NCI-H1092 treated with DMSO at 0.1 percent for 48 hours (cell line): ENCODE results near the gene SPATA9.

ENCODE experiments used
- DNase-seq: peaks from one replicate; lab custom pipeline; 2025; lab: John Stamatoyannopoulos, UW

Gene SPATA9

DNA sequence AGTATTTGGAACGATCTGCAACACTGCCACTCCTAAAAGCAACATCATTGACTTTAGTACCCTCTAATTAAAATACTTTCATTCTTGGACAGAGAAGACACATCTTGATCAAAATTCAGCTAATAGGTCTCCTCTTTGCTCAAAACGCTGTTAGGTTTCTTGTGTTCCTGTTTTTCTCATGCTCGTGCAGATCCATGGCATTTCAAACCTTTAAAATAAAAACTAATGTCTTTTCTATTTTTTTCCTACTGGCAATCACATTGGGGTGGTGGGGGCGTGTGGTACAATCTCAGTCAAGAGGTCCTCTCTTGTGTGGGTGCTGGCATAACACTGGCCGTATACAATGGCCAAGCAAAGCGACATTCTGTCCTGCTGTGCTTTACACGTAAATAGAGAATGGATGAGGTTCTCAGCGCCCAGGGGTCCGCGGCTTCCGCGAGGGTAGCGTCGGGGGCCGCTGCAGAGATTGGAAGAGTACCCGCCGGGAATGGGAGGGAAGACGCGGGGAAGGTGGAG lies 63.2 kb downstream of the SPATA9 start:
- no peak for DNase-seq

DNA sequence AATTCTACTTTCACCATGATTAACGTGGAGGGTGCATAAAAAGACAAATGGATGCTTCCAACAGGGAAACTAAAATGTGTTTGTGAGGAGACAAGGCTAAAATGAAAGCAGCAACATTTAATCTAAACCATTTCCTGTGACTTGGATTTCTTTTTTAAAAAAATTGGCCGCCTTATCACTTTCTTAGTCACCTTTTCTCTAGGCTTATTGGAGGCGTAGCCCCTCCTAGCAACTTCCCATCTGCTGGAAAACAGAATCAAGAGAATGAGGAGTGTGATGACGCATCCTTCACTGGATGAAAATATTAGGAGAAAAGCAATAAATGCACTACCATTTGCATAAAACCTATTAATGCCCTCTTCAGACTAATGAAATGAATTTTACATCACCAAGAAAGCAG lies 63.7 kb downstream of the SPATA9 start:
- no peak for DNase-seq

DNA sequence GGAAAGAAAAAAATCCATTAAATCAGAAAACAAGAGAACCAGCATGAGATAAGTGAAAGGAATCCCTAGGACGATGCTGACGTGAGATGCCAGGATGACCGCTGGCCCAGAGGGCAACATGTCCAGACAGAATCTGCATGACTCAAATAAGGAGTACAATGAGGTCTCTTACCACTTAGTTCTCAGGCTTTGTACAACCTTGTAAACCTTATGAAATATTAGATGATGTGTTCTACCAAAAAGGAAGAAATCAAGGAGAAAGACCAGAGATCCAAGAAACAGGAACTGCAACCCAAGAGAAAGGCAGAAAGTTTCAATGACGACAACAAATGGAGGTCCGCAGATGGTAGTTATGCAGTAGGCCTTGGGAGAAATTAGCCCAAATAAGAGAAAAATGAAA lies 65.7 kb downstream of the SPATA9 start:
- no peak for DNase-seq

DNA sequence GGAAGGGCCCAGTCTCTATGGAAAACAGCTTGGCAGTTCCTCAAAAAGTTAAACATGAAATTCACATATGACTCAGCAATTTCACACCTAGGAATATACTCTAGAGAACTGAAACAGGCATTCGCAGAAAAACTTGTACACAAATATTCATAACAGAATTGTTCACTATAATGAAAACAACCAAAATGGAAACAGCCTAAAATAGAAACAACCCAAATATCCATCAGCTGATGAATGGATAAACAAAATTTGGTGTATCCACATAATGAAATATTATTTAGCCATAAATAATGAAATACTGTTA lies 67.7 kb downstream of the SPATA9 start:
- no peak for DNase-seq

DNA sequence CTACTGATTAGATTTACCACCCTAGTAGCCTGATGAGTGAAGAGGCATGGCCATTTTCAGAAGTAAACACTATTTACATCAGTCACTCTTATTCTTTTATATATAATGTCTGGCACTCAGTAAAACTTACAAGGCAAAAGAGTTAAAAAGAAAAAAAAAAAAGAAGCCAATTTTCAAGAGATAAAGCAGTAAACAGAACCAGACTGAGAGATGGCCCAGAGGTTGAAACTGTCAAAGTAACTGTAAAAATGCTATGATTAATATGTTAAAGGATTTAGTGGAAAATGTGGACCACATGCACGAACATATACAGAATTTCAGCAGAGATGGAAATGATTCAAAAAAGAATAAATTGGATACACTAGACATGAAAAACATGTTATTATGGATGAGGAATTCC lies 69.3 kb downstream of the SPATA9 start:
- DNase-seq = no peak

DNA sequence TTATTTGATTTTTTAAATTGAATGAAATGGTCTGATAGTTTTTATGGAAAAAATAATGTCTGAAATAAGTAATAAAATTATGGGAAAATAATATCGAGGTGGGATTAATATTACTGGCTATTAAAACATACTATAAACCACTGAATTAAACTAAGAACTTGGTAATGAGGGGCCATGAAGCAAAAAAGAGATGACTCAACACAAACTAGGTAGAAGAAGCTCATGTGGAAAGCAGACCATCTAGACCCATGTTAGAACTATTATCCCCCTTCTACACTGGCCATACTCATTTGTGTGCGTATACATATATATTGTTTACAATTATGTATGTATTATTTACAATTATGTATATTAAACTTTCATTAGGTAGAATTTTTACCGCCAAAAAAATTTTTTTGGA lies 71.4 kb downstream of the SPATA9 start:
- no peak for DNase-seq

DNA sequence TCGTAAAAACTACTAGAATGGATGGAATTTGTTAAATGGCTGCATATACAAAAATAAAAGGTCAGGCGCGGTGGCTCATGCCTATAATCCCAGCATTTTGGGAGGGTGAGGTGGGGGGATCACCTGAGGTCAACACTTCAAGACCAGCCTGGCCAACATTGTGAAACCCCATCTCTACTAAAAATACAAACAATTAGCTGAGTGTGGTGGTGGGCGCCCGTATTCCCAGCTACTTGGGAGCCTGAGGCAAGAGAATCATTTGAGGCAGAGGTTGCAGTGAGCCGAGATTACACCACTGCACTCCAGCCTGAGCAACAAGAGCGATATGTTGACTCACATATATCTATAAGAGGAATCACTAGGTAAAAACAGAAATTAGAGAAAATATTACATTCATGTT lies 72.2 kb downstream of the SPATA9 start:
- no peak for DNase-seq

DNA sequence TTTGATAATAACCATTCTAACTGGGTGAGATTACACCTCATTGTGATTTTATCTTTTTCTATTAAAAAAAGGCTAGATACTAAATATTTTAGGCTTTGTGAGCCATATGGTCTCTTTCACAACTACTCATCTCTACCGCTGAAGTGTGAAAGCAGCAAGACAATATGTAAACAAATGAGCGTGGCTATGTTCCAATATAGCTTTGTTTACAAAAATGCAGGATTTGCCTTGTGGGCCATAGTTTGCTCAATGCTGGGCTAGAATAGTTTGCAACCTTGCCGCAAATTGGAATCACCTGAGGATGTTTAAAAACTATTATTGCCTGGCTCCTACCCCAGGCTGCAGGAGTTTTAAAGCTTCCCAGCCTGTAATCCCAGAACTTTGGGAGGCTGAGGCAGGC lies 73.1 kb downstream of the SPATA9 start:
- DNase-seq = no peak
